H1 (cell line): ENCODE results near the gene NAXD. TPM values are rescaled to one million over a fixed set of nuclear protein-coding genes. Genes with fewer than 3 reads are reported as not detected.
A peak's percentile ranks its signal among the peaks of the same experiment; 100 is the strongest.

Source experiments
- CTCF ChIA-PET: fragments of 300-600 bp; sonication (Branson Sonifier 250); formaldehyde crosslinking; loops from one replicate; lab custom pipeline; 2021; ENCODE audit not compliant: partially characterized antibody; lab: Charles Lee
- POLR2A ChIA-PET: fragments of 300-600 bp; sonication (Branson Sonifier 250); formaldehyde crosslinking; loops from one replicate; lab custom pipeline; 2021; ENCODE audit warnings: inconsistent platforms; ENCODE audit not compliant: partially characterized antibody; lab: Charles Lee
- DNase-seq, 2 experiments: peaks; one replicate each; pipeline versions ENCODE4 v3.0.0 to v3.0.0-alpha.2; 2010 to 2022; ENCODE audit warnings: low spot score in 2 of 2, low read depth in 1 of 2, mixed read lengths in 1 of 2
- FAIRE-seq: peaks from 2 replicates; lab custom pipeline; 2011; peaks lifted over from hg19 to GRCh38; lab: Jason Lieb, UNC
- H2AFZ ChIP-seq: 2 replicates; pipeline ENCODE4 v1.8.1; 2012; ENCODE audit warnings: low read length, inconsistent platforms
- H2AK5ac ChIP-seq: 2 replicates; pipeline ENCODE4 v1.6.1; 2013; ENCODE audit warnings: low read depth, low read length
- H2BK120ac ChIP-seq: replicated peaks from 2 replicates; pipeline ENCODE3; 2013; ENCODE audit warnings: low read depth, low read length, inconsistent platforms
- H2BK12ac ChIP-seq: 2 replicates; pipeline ENCODE4 v1.6.1; 2013; ENCODE audit warnings: low read depth, low read length
- H2BK15ac ChIP-seq: 2 replicates; pipeline ENCODE4 v1.6.1; 2013; ENCODE audit warnings: low read length
- H2BK20ac ChIP-seq: 2 replicates; pipeline ENCODE4 v1.6.1; 2013; ENCODE audit warnings: low read length
- H2BK5ac ChIP-seq: 2 replicates; pipeline ENCODE4 v1.6.1; 2013; ENCODE audit warnings: low read depth, low read length
- H3K14ac ChIP-seq: 2 replicates; pipeline ENCODE4 v1.6.1; 2013; ENCODE audit warnings: inconsistent platforms; ENCODE audit not compliant: insufficient read length
- H3K18ac ChIP-seq: 2 replicates; pipeline ENCODE4 v1.6.1; 2013; ENCODE audit warnings: low read length; ENCODE audit errors: extremely low read depth
- H3K23ac ChIP-seq: 2 replicates; pipeline ENCODE4 v1.6.1; 2013; ENCODE audit warnings: inconsistent platforms; ENCODE audit not compliant: insufficient read length
- H3K23me2 ChIP-seq: 2 replicates; pipeline ENCODE4 v1.6.1; 2013; ENCODE audit warnings: low read depth, low read length
- H3K27ac ChIP-seq: 2 replicates; pipeline ENCODE4 v1.6.1; 2011; ENCODE audit warnings: low read depth, low read length, inconsistent platforms
- H3K27me3 ChIP-seq, 4 experiments: replicated peaks in 1 of 4; 1 replicate in 1 of 4; 2 replicates in 3 of 4; pipeline versions ENCODE4 v1.6.1 to v1.8.1; 2011 to 2013; ENCODE audit warnings: low read length in 3 of 4, mild to moderate bottlenecking in 3 of 4, inconsistent platforms in 2 of 4, mixed read lengths in 2 of 4, moderate library complexity in 1 of 4; ENCODE audit not compliant: control insufficient read depth in 3 of 4, insufficient read depth in 3 of 4; ENCODE audit errors: extremely low read depth in 1 of 4
- H3K36me3 ChIP-seq, 4 experiments: 2 replicates each; pipeline versions ENCODE4 v1.6.1 to v1.8.1; 2011 to 2013; ENCODE audit warnings: mild to moderate bottlenecking in 4 of 4, low read length in 3 of 4, moderate library complexity in 2 of 4, control low read depth in 1 of 4, inconsistent platforms in 1 of 4; ENCODE audit not compliant: insufficient read depth in 4 of 4, control insufficient read depth in 2 of 4
- H3K4ac ChIP-seq: replicated peaks from 2 replicates; pipeline ENCODE3; 2013; ENCODE audit warnings: low read length, low read depth, mixed read lengths, inconsistent platforms; ENCODE audit not compliant: insufficient read length
- H3K4me1 ChIP-seq, 4 experiments: replicated peaks in 1 of 4; 1 replicate in 1 of 4; 2 replicates in 3 of 4; pipeline versions ENCODE4 v1.6.1 to v1.8.1; 2011 to 2013; ENCODE audit warnings: low read length in 3 of 4, inconsistent platforms in 2 of 4, mixed read lengths in 1 of 4; ENCODE audit not compliant: insufficient read depth in 4 of 4, control insufficient read depth in 3 of 4
- H3K4me2 ChIP-seq, 2 experiments: 2 replicates each; pipeline versions ENCODE4 v1.6.1 to v1.8.1; 2011 to 2013; ENCODE audit warnings: low read depth in 2 of 2, low read length in 2 of 2, control low read depth in 1 of 2, inconsistent platforms in 1 of 2, mild to moderate bottlenecking in 1 of 2; ENCODE audit not compliant: insufficient read depth in 1 of 2
- H3K4me3 ChIP-seq, 4 experiments: fragments of 200-600, 300-600 bp in 1 of 4; sonication (generic), shearing (Covaris generic), sonication (Bioruptor Twin) in 1 of 4; 2 replicates each; pipeline versions ENCODE4 v1.5.1 to v1.8.1; 2011 to 2016; ENCODE audit warnings: low read length in 4 of 4, low read depth in 3 of 4, control low read depth in 2 of 4, inconsistent platforms in 2 of 4, mild to moderate bottlenecking in 2 of 4, mixed read lengths in 1 of 4, moderate library complexity in 1 of 4; ENCODE audit not compliant: insufficient read depth in 2 of 4; ENCODE audit errors: extremely low read depth in 1 of 4
- H3K56ac ChIP-seq: replicated peaks from 2 replicates; pipeline ENCODE3; 2013; ENCODE audit warnings: low read depth, mild to moderate bottlenecking, mixed read lengths, low read length, inconsistent platforms; ENCODE audit not compliant: insufficient read length
- H3K79me1 ChIP-seq: 2 replicates; pipeline ENCODE4 v1.6.1; 2013; ENCODE audit warnings: low read depth, low read length, control low read depth
- H3K79me2 ChIP-seq, 2 experiments: 2 replicates each; pipeline versions ENCODE4 v1.6.1 to v1.8.1; 2012 to 2013; ENCODE audit warnings: low read length in 2 of 2, mild to moderate bottlenecking in 2 of 2, inconsistent platforms in 1 of 2; ENCODE audit not compliant: insufficient read depth in 2 of 2, control insufficient read depth in 1 of 2
- H3K9ac ChIP-seq, 4 experiments: replicated peaks in 1 of 4; 1 replicate in 1 of 4; 2 replicates in 3 of 4; pipeline versions ENCODE4 v1.6.1 to v1.8.1; 2011 to 2013; ENCODE audit warnings: low read depth in 3 of 4, low read length in 3 of 4, control low read depth in 2 of 4, mild to moderate bottlenecking in 2 of 4, moderate library complexity in 2 of 4, inconsistent platforms in 1 of 4; ENCODE audit errors: extremely low read depth in 1 of 4
- H3K9me3 ChIP-seq, 2 experiments: 2 replicates each; pipeline versions ENCODE4 v1.6.1 to v1.8.1; 2012 to 2013; ENCODE audit warnings: mild to moderate bottlenecking in 2 of 2, moderate library complexity in 2 of 2, control low read depth in 1 of 2, inconsistent platforms in 1 of 2, low read depth in 1 of 2, low read length in 1 of 2, mixed read lengths in 1 of 2; ENCODE audit not compliant: insufficient read depth in 2 of 2
- H4K20me1 ChIP-seq, 2 experiments: replicated peaks in 1 of 2; 2 replicates each; pipeline versions ENCODE3 to v1.8.1; 2011 to 2013; ENCODE audit warnings: inconsistent platforms in 2 of 2, low read length in 2 of 2, mild to moderate bottlenecking in 1 of 2; ENCODE audit not compliant: insufficient read depth in 2 of 2, control insufficient read depth in 1 of 2
- H4K5ac ChIP-seq: 2 replicates; pipeline ENCODE4 v1.6.1; 2013; ENCODE audit warnings: low read length, low read depth, mixed read lengths, inconsistent platforms; ENCODE audit not compliant: insufficient read length
- H4K8ac ChIP-seq: 2 replicates; pipeline ENCODE4 v1.8.0; 2013; ENCODE audit warnings: mild to moderate bottlenecking, moderate library complexity, low read length, inconsistent platforms; ENCODE audit not compliant: insufficient read depth; ENCODE audit errors: extremely low read depth
- H4K91ac ChIP-seq: replicated peaks from 2 replicates; pipeline ENCODE3; 2013; ENCODE audit warnings: low read length, mixed read lengths, inconsistent platforms; ENCODE audit not compliant: insufficient read length
- ASH2L ChIP-seq: fragments of 200-600, 300-600 bp; sonication (generic); IDR thresholded peaks from one replicate; pipeline ENCODE4 v1.7.1; 2017; ENCODE audit warnings: low read length
- ATF2 ChIP-seq: IDR thresholded peaks from 2 replicates; pipeline ENCODE4 v1.6.1; 2012; ENCODE audit warnings: low read length, inconsistent platforms
- CTCF ChIP-seq, 3 experiments: IDR thresholded peaks; 1 replicate in 2 of 3; 2 replicates in 1 of 3; pipeline versions ENCODE4 v1.5.1 to v1.6.1; 2011; ENCODE audit warnings: low read length in 3 of 3, mild to moderate bottlenecking in 3 of 3, inconsistent platforms in 2 of 3, low read depth in 1 of 3, moderate library complexity in 1 of 3; ENCODE audit not compliant: insufficient read depth in 1 of 3; ENCODE audit errors: control extremely low read depth in 1 of 3
- EGR1 ChIP-seq: IDR thresholded peaks from 2 replicates; pipeline ENCODE4 v1.6.1; 2011; ENCODE audit warnings: low read depth, low read length, borderline replicate concordance
- RXRA ChIP-seq: IDR thresholded peaks from 2 replicates; pipeline ENCODE4 v1.6.1; 2011; ENCODE audit warnings: low read depth, mild to moderate bottlenecking, low read length, moderate library complexity; ENCODE audit not compliant: insufficient read depth
- WGBS, 2 experiments: shearing (Covaris generic) in 1 of 2; methylation state at CpG; one replicate each; pipeline versions ENCODE4 v1.1.6 to v1.1.7; 2013 to 2015; ENCODE audit warnings: low lambda C conversion rate in 2 of 2, mixed read lengths in 2 of 2, inconsistent platforms in 1 of 2, low coverage in 1 of 2, missing lambda C conversion rate in 1 of 2; ENCODE audit not compliant: insufficient replicate concordance in 2 of 2, insufficient coverage in 1 of 2, insufficient read length in 1 of 2; ENCODE audit errors: extremely low coverage in 1 of 2, missing lambda C conversion rate in 1 of 2; 5-methylcytosine and 5-hydroxymethylcytosine counted together
- polyA plus RNA-seq, 7 experiments: library from polyadenylated mRNA; depleted of rRNA in 3 of 7; stranded (reverse) in 5 of 7; unstranded in 2 of 7; fragments of >200 nt in 5 of 7; fragments of 200-250 nt in 2 of 7; gene quantifications; 1 replicate in 5 of 7; 2 replicates in 1 of 7; 4 replicates in 1 of 7; pipeline versions ENCODE4 v1.2.1 to v1.2.3, GENCODE V29; 2011 to 2013; ENCODE audit warnings: missing spikeins in 2 of 7, mixed read lengths in 2 of 7
- total RNA-seq: library from RNA; stranded (reverse); fragmentation: NEBNext Ultra II Directional; extraction: Animal tissue kit (Norgen Biotek cat#: 25700); gene quantifications from 2 replicates; pipeline ENCODE4 v1.2.1, GENCODE V29; 2021

The NAXD gene
- total and polyA plus RNA-seq, 2 of the 8 experiments (the other 6 are each of a cell fraction or from before 2014, with no cell fraction given): 25.4 to 35.5 TPM

GRCh38 chr13:110650436-110650835 lies 35.1 kb downstream of the NAXD start:
- no peak overlapping the region for H4K5ac ChIP-seq
- no peak overlapping the region for H3K9ac ChIP-seq
- H3K9me3 ChIP-seq: no peaks in the 10 kb centered on the region
- ChIA-PET CTCF (interaction anchor here (1.2 kb wide), 1 partner anchor 167 kb away, joined by 3 read pairs; no protein-coding TSS in a partner anchor), POLR2A (interaction anchor here (1.8 kb wide), 1 partner anchor 11 kb away, joined by 5 read pairs; no protein-coding TSS in a partner anchor)
- peaks cover 0 to 4% (median 0%) of the 10 kb centered on the region in 4 experiments; a peak in 2 of 8 replicates for H3K36me3 ChIP-seq
- H3K23me2 ChIP-seq: no peaks in the 10 kb centered on the region
- FAIRE-seq (no peak), DNase-seq (peak in 1 of 2 experiments; percentile 33)
- H3K4ac ChIP-seq: no peak overlapping the region
- H4K91ac ChIP-seq: no peak overlapping the region
- H3K4me1 ChIP-seq: peaks cover 0 to under 1% (median 0%) of the 10 kb centered on the region in 4 experiments; a peak in 5 of 7 replicates
- no peak overlapping the region for H3K27ac ChIP-seq
- no peak overlapping the region for H2BK120ac ChIP-seq
- no peak overlapping the region for H2BK20ac ChIP-seq
- H3K79me1 ChIP-seq: peaks cover 2% of the 10 kb centered on the region; the same call in 1 of the 2 replicates
- 93% methylated on average over 14 of the region's 14 CpGs; no CpG with 5 or more reads in 1 of the 2 experiments for WGBS, 2 experiments
- no peak overlapping the region for H2AK5ac ChIP-seq
- no peak overlapping the region for H2BK12ac ChIP-seq
- no peak overlapping the region for H3K14ac ChIP-seq
- H3K56ac ChIP-seq: no peak overlapping the region
- H4K20me1 ChIP-seq: peaks cover 2 to 8% of the 10 kb centered on the region in 2 experiments
- H4K8ac ChIP-seq: no peak overlapping the region
- no peak overlapping the region for H2BK5ac ChIP-seq
- H3K4me3 ChIP-seq: no peak overlapping the region
- H3K18ac ChIP-seq: no peak overlapping the region
- H2BK15ac ChIP-seq: no peak overlapping the region
- no peak overlapping the region for H3K23ac ChIP-seq
- no peaks in the 10 kb centered on the region for H3K79me2 ChIP-seq
- H3K4me2 ChIP-seq: no peak overlapping the region
- no peaks in the 10 kb centered on the region for H3K27me3 ChIP-seq
- no peak overlapping the region for H2AFZ ChIP-seq
- TF ChIP-seq ATF2: no peak
- TF ChIP-seq EGR1: no peak
- TF ChIP-seq ASH2L: no peak
- no peak for TF ChIP-seq RXRA
- TF ChIP-seq CTCF (IDR thresholded peaks at IDR 0.05; ENCODE audit: control extremely low read depth in 1 of 3, insufficient read depth in 1 of 3, low read depth in 1 of 3, low read length in 3 of 3): no peak
